ENCODE data around the gene RALA.

GRCh38 chr7:39734633-39735004, 111.2 kb downstream of the RALA start:
- TF ChIP-seq CTCF (IDR thresholded peaks at IDR 0.05): no peak
- no peak for TF ChIP-seq POLR2A (IDR thresholded peaks at IDR 0.05)

All from transverse colon (tissue), 3 donors.